Common myeloid progenitor, CD34-positive (primary cell): ENCODE measurements around the gene GNB5.

Experiments
- CTCF ChIA-PET: fragments of 350-600 bp; sonication (Branson Sonifier 250); formaldehyde crosslinking; loops from one replicate; lab custom pipeline; 2021; ENCODE audit warnings: antibody characterized with exemption; lab: Charles Lee
- POLR2A ChIA-PET: fragments of 350-600 bp; sonication (Branson Sonifier 250); formaldehyde crosslinking; loops from one replicate; lab custom pipeline; 2021; ENCODE audit warnings: antibody characterized with exemption; lab: Charles Lee
- DNase-seq, 3 donors: peaks; one replicate each; pipeline versions ENCODE4 v3.0.0 to v3.0.0-alpha.2; 2013
- H3K27ac ChIP-seq, 2 experiments: 1 replicate in 1 of 2; 2 replicates in 1 of 2; pipeline ENCODE4 v1.7.0; 2013; ENCODE audit warnings: inconsistent platforms in 2 of 2, low read length in 2 of 2, mild to moderate bottlenecking in 2 of 2, low read depth in 1 of 2, moderate library complexity in 1 of 2; ENCODE audit not compliant: severe bottlenecking in 2 of 2, insufficient read depth in 1 of 2, poor library complexity in 1 of 2
- H3K27me3 ChIP-seq, 5 experiments: replicated peaks in 2 of 5; 1 replicate in 3 of 5; 2 replicates in 2 of 5; pipeline versions ENCODE4 v1.6.1 to v1.7.0; 2013; ENCODE audit warnings: low read length in 4 of 5, mild to moderate bottlenecking in 2 of 5, moderate library complexity in 2 of 5, inconsistent platforms in 1 of 5; ENCODE audit not compliant: insufficient read depth in 5 of 5, control insufficient read depth in 4 of 5
- H3K36me3 ChIP-seq, 4 experiments: 1 replicate in 2 of 4; 2 replicates in 2 of 4; pipeline versions ENCODE4 v1.6.1 to v1.7.0; 2013; ENCODE audit warnings: low read length in 3 of 4, control low read depth in 1 of 4, mild to moderate bottlenecking in 1 of 4; ENCODE audit not compliant: control insufficient read depth in 4 of 4, insufficient read depth in 4 of 4
- H3K4me1 ChIP-seq, 4 experiments: 1 replicate in 3 of 4; 2 replicates in 1 of 4; pipeline versions ENCODE4 v1.6.1 to v1.7.1; 2013; ENCODE audit warnings: low read length in 3 of 4, mild to moderate bottlenecking in 3 of 4, control low read depth in 1 of 4, inconsistent platforms in 1 of 4, moderate library complexity in 1 of 4; ENCODE audit not compliant: control insufficient read depth in 4 of 4, insufficient read depth in 4 of 4; ENCODE audit errors: control extremely low read depth in 1 of 4
- H3K4me3 ChIP-seq, 7 experiments: 1 replicate in 4 of 7; 2 replicates in 3 of 7; pipeline versions ENCODE4 v1.5.1 to v1.7.0; 2013; ENCODE audit warnings: mild to moderate bottlenecking in 7 of 7, low read length in 6 of 7, moderate library complexity in 6 of 7, inconsistent platforms in 2 of 7, low read depth in 2 of 7, control low read depth in 1 of 7; ENCODE audit not compliant: insufficient read depth in 4 of 7, control insufficient read depth in 1 of 7; ENCODE audit errors: extremely low read depth in 1 of 7
- H3K9me3 ChIP-seq, 5 experiments: 1 replicate in 4 of 5; 2 replicates in 1 of 5; pipeline versions ENCODE4 v1.6.1 to v1.7.1; 2013; ENCODE audit warnings: low read length in 4 of 5, mild to moderate bottlenecking in 2 of 5, inconsistent platforms in 1 of 5, low read depth in 1 of 5, moderate library complexity in 1 of 5; ENCODE audit not compliant: control insufficient read depth in 4 of 5, insufficient read depth in 2 of 5; ENCODE audit errors: control extremely low read depth in 1 of 5
- WGBS: methylation state at CpG from one replicate; pipeline ENCODE4 v1.1.5; 2013; ENCODE audit not compliant: insufficient coverage; 5-methylcytosine and 5-hydroxymethylcytosine counted together

The GNB5 gene

GRCh38 chr15:52066842-52067544 lies 124.2 kb downstream of the GNB5 start:
- DNase-seq = no peak
- H3K27ac ChIP-seq = no peak overlapping the region
- no peaks in the 10 kb centered on the region for H3K27me3 ChIP-seq
- WGBS = 94% methylated on average over 2 of the region's 3 CpGs
- H3K4me3 ChIP-seq = no peak overlapping the region
- ChIA-PET POLR2A (interaction anchor here (0.6 to 1.0 kb wide), 4 partner anchors 47 to 230 kb away, joined by 3 to 4 read pairs (median 4); no protein-coding TSS in a partner anchor), CTCF (interaction anchor here (1.3 to 6.9 kb wide), 3 partner anchors 13 to 31 kb away, joined by 3 to 62 read pairs (median 5); no protein-coding TSS in a partner anchor)
- H3K4me1 ChIP-seq = no peaks in the 10 kb centered on the region
- H3K36me3 ChIP-seq = peaks cover 2 to 28% (median 17%) of the 10 kb centered on the region in 4 experiments
- H3K9me3 ChIP-seq = no peaks in the 10 kb centered on the region
